Activated CD4-positive, alpha-beta T cell treated with anti-CD3 and anti-CD28 coated beads, Interleukin-2, amount 50 U/mL, for 24 hours (primary cell): ENCODE measurements around the gene ISOC2.
A peak's percentile ranks its signal among the peaks of the same experiment; 100 is the strongest.
"Not testable (repeated sequence)": the region's sequence is repeated elsewhere in the genome, so short reads cannot be mapped to it uniquely, and the experiment has no call there.

Experiments
- DNase-seq, 2 donors: peaks; one replicate each; pipeline ENCODE4 v3.0.0-alpha.2; 2020; ENCODE audit warnings: low read depth in 1 of 2, low spot score in 1 of 2

The ISOC2 gene

GRCh38 chr19:55461259-55461973 is at the start of gene ISOC2:
Gene ISOC2 (minus strand): TSS chr19:55461642. CDS start chr19:55456486, 5,156 bp downstream.
- peak; percentile 99 to 100 for DNase-seq

GRCh38 chr19:55508120-55508519 is 46.7 kb upstream of the ISOC2 start:
- DNase-seq: no peak

GRCh38 chr19:55504981-55505380 is 43.5 kb upstream of the ISOC2 start:
- DNase-seq: no peak

- no peak for DNase-seq
Measured at GRCh38 chr19:55504252-55504603, 42.8 kb upstream of the ISOC2 start.

GRCh38 chr19:55503502-55504251 is 42.2 kb upstream of the ISOC2 start:
- DNase-seq: peak; percentile 90 to 99

GRCh38 chr19:55503157-55503501 is 41.7 kb upstream of the ISOC2 start:
- DNase-seq: no peak

- DNase-seq: no peak
Measured at GRCh38 chr19:55502197-55502952, 40.9 kb upstream of the ISOC2 start.

GRCh38 chr19:55500368-55500952 is 39.0 kb upstream of the ISOC2 start:
- no peak for DNase-seq

GRCh38 chr19:55498246-55498840 is 36.9 kb upstream of the ISOC2 start:
- DNase-seq: no peak

- DNase-seq: no peak
Measured at GRCh38 chr19:55497763-55498162, 36.3 kb upstream of the ISOC2 start.

- DNase-seq: not testable (repeated sequence)
Measured at GRCh38 chr19:55496820-55497219, 35.4 kb upstream of the ISOC2 start.

- DNase-seq: no peak
Measured at GRCh38 chr19:55495646-55496349, 34.4 kb upstream of the ISOC2 start.

- DNase-seq: no peak
Measured at GRCh38 chr19:55494172-55494761, 32.8 kb upstream of the ISOC2 start.

- no peak for DNase-seq
Measured at GRCh38 chr19:55493645-55494171, 32.3 kb upstream of the ISOC2 start.

GRCh38 chr19:55493052-55493644 is 31.7 kb upstream of the ISOC2 start:
- DNase-seq: no peak

- DNase-seq: no peak
Measured at GRCh38 chr19:55492362-55492944, 31.0 kb upstream of the ISOC2 start.

GRCh38 chr19:55491546-55492360 is 30.3 kb upstream of the ISOC2 start:
- DNase-seq: no peak
